OCI-LY7 (cell line): Measurements from ENCODE around the gene HINT1.

Experiments used
- CTCF ChIP-seq: fragments of 200-600 bp; sonication (generic); conservative IDR thresholded peaks from 2 replicates; pipeline ENCODE4 v1.5.1; 2014; ENCODE audit warnings: mild to moderate bottlenecking, antibody characterized with exemption, low read length, moderate library complexity, mixed read lengths
- EZH2phosphoT487 ChIP-seq: fragments of 200-600 bp; sonication (generic); IDR thresholded peaks from 2 replicates; pipeline ENCODE4 v1.6.1; 2018; ENCODE audit warnings: low read depth, borderline replicate concordance, mild to moderate bottlenecking, mixed run types, antibody characterized with exemption, low read length, moderate library complexity, mixed read lengths

- TF ChIP-seq CTCF: no peak
- no peak for TF ChIP-seq EZH2phosphoT487
These were observed 8.7 kb downstream of the HINT1 start for GRCh38 chr5:131156385-131156784.
